HG03139 (cell line): Measurements from ENCODE around the gene TTLL6.
"Not testable (repeated sequence)": the region's sequence is repeated elsewhere in the genome, so short reads cannot be mapped to it uniquely, and the experiment has no call there.

Source experiments
- ATAC-seq: cut with Tn5 transposase; IDR thresholded peaks from one replicate; pipeline ENCODE4 v1.9.1; 2021; ENCODE audit not compliant: unreplicated experiment

The TTLL6 gene

DNA sequence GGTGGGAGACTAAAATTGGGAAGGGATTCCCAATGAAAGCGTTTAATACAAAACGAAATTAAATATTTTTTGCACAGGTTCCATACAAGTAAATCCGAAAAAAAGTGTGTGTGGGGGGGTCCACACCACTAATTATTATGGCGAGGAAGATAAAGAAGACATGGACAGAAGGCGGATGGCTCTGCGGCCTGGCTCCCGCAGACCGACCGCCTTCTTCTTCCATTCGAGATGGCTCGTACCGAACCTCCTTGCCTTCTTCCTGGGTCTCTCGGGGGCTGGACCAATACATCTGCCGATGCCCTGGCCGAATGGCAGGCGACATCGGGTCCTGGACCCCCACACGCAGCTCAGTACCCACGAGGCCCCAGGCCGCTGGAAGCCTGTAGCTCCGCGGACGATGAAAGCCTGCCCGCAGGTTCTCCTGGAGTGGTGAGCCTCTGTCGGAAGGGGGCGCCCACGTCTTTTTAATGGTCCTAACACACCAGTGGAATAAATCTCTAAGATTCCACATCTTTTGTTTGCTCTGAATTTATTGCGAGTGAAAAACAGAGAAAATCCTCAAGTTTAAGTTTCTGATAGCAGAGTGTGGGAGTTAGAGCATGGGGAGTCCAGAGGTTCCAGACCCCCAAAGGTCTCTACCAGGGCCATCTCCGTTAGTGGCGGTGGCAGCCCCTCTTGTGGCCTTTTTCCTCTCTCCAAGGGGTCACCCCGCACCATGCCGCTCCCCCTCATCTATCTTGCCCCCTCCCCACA lies 92.6 kb downstream of the TTLL6 start:
- no peak for ATAC-seq

GRCh38 chr17:48723423-48724250 lies 93.4 kb downstream of the TTLL6 start:
- ATAC-seq: no peak

DNA sequence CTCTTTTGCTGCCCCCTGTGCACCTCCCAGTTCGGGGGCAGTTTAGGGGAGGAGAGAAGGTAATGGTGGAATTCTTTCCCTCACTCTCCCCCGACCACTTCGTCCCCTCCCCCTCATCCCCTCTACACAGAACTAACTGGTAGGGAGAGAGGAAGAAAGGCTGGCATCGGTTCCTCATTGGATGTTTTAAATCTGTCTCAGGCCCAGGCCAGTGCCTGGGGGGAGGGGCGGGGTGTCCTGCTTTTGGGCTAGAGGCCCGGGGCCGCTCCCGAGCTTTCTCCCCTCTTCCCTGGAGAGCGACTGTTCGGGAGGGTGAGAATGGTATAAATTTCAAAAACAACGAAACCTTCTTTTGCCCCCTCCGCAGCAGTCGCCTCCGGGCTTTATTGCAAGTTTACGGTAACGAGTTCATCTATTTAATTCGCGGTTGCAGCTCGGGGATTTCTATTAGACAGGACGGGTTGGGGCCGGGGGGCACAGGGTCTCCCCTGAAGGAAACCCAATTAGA lies 94.1 kb downstream of the TTLL6 start, which contains the start of gene PRAC2:
TSS of gene PRAC2 (plus strand) at position 271 of the 508 bp plus-strand sequence. CDS start 1,226 bp downstream, outside the sequence.
- no peak for ATAC-seq

DNA sequence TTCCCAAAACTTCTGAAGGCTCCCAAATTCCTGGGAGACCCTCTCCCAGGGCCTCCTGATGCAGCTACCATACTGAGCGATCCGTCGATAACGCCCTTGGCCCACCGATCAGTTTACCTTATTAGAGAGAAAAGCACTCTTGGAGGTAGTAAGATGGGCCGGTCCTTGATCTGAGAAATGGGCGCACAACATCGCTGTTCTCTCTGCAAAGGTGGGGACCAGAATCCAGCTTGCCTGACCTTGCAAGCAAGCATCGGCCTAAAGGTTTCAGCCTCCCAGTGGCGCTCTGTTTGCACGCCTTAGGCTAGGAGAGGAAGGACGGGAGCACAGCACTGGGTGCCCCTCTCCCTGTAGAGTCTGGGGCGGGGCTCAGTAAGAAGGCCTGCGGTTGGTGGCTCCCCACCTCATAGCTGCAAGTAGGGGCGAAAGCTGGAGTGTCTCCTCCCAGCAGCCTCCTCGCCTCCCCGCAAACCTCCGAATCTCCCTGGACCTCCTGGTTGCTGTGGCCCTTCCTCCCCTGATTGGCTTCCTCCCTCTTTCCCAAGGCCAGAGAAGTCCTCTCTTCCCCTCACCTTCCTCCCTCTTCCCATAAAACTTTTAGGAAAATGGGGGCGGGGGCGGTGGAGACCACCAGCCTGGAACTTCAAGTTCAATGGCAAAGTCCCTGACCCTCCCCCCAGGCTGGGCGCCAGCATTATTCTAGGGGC lies 94.7 kb downstream of the TTLL6 start, which contains the start of gene PRAC1:
TSS of gene PRAC1 (minus strand) at position 318 of the 707 bp plus-strand sequence. CDS start at position 192, 126 bp downstream.
- ATAC-seq: no peak

- ATAC-seq: no peak
These were observed 96.0 kb downstream of the TTLL6 start for GRCh38 chr17:48721009-48721402.

GRCh38 chr17:48720266-48721008 lies 96.6 kb downstream of the TTLL6 start:
- ATAC-seq: no peak

- ATAC-seq: no peak
These were observed 97.3 kb downstream of the TTLL6 start for GRCh38 chr17:48719642-48720265.

GRCh38 chr17:48718761-48719641 lies 98.0 kb downstream of the TTLL6 start:
- ATAC-seq: no peak

GRCh38 chr17:48718227-48718760 lies 98.7 kb downstream of the TTLL6 start:
- ATAC-seq: no peak

DNA sequence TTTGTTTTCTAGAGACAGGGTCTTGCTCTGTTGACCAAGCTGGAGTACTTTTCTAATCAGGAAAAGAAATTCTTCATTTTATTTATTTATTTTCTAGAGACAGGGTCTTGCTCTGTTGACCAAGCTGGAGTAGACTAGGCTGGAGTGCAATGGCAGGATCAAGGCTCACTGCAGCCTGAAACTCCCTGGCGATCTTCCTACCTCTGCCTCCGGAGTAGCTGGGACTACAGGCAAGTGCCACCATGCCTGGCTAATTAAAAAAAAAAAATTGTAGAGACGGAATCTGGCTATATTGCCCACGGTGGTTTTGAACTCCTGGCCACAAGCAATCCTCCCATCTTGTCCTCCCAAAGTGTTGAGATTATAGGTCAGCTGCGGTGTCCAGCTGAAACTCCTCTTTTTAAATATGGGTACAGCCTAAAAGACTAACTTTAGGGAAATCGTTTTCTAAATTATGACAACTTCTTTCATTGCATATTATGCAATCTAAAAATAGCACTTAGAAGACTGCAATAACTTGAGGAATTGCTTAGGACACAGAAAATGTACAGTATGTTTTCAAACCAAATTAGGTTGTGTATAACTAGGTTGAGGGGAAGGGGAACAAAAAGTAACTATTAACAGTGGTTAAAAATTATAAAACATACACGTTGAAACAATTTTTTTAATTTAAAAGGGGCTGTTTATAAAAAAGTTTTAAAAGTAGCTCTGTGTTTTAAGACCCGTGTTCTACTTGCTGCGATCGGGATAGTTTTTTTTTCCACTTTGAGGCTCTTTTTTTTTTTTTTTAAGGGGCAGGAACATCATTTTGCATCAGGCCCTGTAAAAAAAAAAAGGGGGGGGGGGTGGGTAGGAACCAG lies 99.4 kb downstream of the TTLL6 start:
- ATAC-seq: no peak

DNA sequence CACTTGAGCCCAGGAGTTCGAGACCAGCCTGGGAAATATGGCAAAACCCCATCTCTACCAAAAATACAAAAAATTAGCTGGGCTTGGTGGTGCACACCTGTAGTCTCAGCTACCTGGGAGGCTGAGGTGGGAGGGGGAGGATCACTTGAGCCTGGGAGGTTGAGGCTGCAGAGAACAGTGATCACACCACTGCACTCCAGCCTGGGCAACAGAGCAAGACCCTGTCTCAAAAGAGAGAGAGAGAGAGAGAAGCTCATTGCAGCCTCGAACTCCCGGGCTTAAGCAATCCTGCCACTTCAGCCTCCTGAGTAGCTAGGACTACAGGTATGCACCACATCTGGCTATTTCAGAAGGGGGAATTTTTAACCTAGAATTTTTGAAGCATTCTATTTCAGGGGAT lies 100.5 kb downstream of the TTLL6 start:
- ATAC-seq: not testable (repeated sequence)

GRCh38 chr17:48715496-48716399 lies 101.3 kb downstream of the TTLL6 start:
- no peak for ATAC-seq
